Measurements from ENCODE around the gene WNK4. TPM values are rescaled to one million over a fixed set of nuclear protein-coding genes. Genes with fewer than 3 reads are reported as not detected.

Gene WNK4
- total RNA-seq, 2 donors from 2014 or later = not detected

DNA sequence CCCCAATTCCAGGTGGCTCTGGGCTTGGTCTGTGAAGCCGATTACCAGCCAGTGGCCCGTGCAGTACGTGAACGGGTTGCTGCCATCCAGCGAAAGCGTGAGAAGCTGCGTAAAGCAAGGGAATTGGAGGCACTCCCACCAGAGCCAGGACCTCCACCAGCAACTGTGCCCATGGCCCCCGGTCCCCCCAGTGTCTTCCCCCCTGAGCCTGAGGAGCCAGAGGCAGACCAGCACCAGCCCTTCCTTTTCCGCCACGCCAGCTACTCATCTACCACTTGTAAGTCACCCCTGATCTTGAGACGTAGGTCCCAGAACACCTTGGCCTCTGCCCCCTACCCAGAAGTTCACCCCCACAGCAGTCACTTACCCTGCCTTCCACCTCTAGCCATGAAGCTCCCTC lies 6.9 kb downstream of the WNK4 start:
- ATAC-seq = no peak
- intact Hi-C loops (cut with DNase I) = no loop called here
- DNase-seq = no peak

- no peak for DNase-seq
- no peak for ATAC-seq
- intact Hi-C loops (cut with DNase I) = no loop called here
These were observed 11.5 kb downstream of the WNK4 start for GRCh38 chr17:42791948-42792347.

GRCh38 chr17:42792545-42792944 lies 12.1 kb downstream of the WNK4 start:
- DNase-seq (no peak), ATAC-seq (no peak)
- intact Hi-C loops (cut with DNase I) = no loop called here

DNA sequence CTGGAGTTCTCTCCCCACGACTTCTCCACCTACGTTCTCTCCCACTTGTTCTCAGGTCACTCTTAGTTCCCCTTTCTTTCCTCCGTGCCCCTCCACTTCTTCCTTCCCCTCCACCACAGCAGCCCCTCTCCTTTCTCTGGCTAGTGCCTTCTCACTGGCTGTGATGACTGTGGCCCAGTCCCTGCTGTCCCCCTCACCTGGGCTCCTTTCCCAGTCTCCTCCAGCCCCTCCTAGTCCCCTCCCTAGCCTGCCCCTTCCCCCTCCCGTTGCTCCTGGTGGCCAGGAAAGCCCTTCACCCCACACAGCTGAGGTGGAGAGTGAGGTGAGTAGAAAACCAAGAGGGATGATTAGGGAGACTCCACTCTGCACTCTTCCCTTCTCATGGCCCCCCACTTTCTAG lies 14.7 kb downstream of the WNK4 start:
- intact Hi-C loops (cut with DNase I) = no loop called here
- DNase-seq (no peak), ATAC-seq (no peak)

- intact Hi-C loops (cut with DNase I) = no loop called here
- DNase-seq = no peak
These were observed 15.1 kb downstream of the WNK4 start for GRCh38 chr17:42795465-42795864.

GRCh38 chr17:42796066-42796758 lies 15.8 kb downstream of the WNK4 start:
- no peak for ATAC-seq
- intact Hi-C loops (cut with DNase I) = no loop called here
- no peak for DNase-seq

More at GRCh38 chr17:42795465-42795864, 15.1 kb downstream of the WNK4 start:
- ATAC-seq = no peak

GRCh38 chr17:42797067-42798007 lies 16.9 kb downstream of the WNK4 start:
- no peak for ATAC-seq
- intact Hi-C loops (cut with DNase I) = no loop called here
- DNase-seq = no peak

DNA sequence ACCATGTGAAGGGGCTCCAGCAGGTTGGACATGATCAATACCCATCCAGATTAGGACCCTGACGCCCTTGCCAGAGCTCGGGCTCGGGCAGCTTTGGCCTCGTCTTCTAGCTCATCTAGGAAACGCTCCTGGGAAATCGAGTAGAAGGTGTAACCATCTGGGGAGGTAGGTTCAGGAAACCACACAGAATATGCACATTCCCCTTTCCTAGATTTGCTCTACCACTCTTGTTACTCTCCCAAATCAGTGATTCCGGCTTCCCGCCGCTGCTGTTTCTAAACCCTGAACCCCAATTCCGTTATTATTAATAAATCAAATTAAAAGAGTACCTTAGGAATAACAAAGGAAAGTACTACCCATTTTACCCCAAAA lies 17.6 kb downstream of the WNK4 start:
- intact Hi-C loops (cut with DNase I) = no loop called here
- ATAC-seq (no peak), DNase-seq (no peak)

- DNase-seq (peak; percentile 92), ATAC-seq (peak; percentile 98 to 99)
- intact Hi-C loops (cut with DNase I) = no loop called here
These were observed 18.3 kb downstream of the WNK4 start, which contains the start of the genes CNTD1 and COA3 for GRCh38 chr17:42798383-42799380. Gene CNTD1 (plus strand): TSS chr17:42798861. CDS start chr17:42799068, 207 bp downstream. Gene COA3 (minus strand): TSS chr17:42798704. CDS start chr17:42798681, 23 bp downstream.

DNA sequence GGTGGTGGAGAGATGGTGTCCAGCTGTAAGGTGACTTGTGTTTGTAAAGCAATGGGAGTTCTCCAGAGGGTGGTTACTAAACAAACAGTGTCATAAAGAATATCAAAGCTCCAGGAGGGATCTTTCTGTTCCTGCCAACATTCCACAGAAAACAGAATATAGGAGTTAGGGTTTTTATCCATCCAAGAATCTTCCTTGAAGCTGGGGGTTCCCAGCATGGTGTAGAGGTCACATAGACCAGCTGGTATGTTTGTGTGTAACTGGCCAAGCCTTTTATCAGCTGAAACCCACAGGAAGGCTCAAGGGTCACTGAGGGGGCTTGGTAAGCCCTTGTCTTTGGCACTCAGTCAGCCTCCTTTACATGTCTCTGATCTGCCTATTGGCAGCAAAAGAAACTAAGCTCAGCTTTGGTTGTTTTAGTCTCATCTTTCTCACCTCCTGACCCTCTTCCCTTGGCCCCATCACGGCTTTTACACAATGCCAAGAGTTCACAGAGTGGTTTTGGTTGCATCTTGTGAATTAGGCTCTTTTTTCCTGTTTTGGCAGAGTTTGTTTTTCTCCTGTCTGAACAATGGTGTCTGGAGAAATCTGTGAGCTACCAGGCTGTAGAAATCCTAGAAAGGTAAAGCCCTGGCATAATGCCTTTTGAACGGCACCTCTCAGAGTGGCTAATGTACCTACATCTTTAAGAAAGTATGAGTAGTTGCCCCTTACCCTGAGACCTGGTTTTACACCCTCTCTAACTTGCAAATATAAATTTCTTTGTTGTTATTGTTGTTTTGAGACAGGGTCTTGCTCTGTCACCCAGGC lies 22.9 kb downstream of the WNK4 start:
- DNase-seq (no peak), ATAC-seq (no peak)
- intact Hi-C loops (cut with DNase I) = no loop called here

- no peak for DNase-seq
- intact Hi-C loops (cut with DNase I) = no loop called here
- ATAC-seq = no peak
These were observed 24.5 kb downstream of the WNK4 start for GRCh38 chr17:42804918-42805367.

DNA sequence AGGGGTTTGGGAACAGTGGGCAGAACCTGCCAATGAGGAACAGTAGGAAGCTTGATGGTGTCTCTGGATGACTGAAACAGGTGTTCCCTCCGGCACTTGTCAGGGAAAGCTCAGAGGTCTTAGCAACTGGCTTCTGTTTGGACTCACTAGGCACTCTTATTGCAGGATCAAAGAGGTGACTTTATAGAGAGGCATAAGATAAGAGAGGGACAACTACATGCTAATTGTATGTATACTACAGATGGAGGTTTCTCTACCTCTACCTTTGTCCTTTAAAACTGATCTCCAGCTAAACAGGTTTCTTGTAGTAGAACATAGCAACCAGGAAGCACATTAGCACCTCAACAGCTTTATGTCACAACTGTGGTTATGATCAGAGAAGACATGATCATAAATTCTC lies 25.8 kb downstream of the WNK4 start:
- ATAC-seq (no peak), DNase-seq (no peak)
- intact Hi-C loops (cut with DNase I) = no loop called here

DNA sequence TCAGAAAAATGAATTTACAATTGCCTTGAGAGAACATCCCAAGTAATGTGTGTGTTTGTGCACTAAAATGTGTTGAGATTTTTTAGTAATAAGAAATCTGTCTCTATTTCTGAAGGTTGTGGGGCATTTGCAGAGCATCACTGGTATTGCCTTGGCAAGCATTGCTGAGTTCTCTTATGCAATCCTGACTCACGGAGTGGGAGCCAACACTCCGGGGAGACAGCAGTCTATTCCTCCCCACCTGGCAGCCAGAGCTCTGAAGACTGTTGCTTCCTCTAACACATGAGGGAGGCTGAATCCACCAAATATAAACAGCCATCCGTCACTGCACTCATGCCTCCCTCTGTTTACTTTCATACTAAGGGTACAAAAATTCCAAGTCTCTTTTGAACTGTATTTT lies 28.8 kb downstream of the WNK4 start:
- DNase-seq (peak; percentile 46), ATAC-seq (peak; percentile 55 to 96)
- intact Hi-C loops (cut with DNase I) = no loop called here

- ATAC-seq (peak in 1 of 2 donors; percentile 34), DNase-seq (no peak)
- intact Hi-C loops (cut with DNase I) = no loop called here
These were observed 34.4 kb downstream of the WNK4 start for GRCh38 chr17:42814633-42815399.

DNA sequence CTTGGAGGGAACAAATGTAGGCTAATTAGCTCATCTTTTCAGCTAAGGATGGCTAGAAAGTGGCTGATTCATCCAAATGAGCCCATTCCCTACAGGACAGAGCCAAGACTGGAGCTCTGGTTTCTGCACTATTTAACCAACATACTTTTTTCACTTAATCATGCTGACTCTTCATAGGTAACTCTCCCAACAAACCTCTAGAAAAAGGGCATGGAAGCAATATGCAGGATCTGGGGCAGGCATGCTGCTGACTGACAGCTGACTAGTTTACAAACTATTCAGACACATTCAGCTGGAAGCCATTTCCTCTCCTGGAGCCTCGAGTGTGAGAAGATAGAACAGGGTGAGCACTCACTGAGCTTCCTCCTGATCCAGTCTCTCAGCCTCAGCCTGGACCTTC lies 37.5 kb downstream of the WNK4 start:
- no peak for DNase-seq
- no peak for ATAC-seq
- intact Hi-C loops (cut with DNase I) = no loop called here

GRCh38 chr17:42818379-42818778 lies 38.0 kb downstream of the WNK4 start:
- intact Hi-C loops (cut with DNase I) = no loop called here
- ATAC-seq (no peak), DNase-seq (no peak)

GRCh38 chr17:42819939-42820535 lies 39.6 kb downstream of the WNK4 start:
- DNase-seq (peak; percentile 58), ATAC-seq (no peak)
- intact Hi-C loops (cut with DNase I) = loop anchor here in 1 of 2 donors (5.0 kb wide), 1 partner anchor 98 kb away; no protein-coding TSS in a partner anchor
